ENCODE measurements around the gene BBS5.
"Not testable (repeated sequence)": the region's sequence is repeated elsewhere in the genome, so short reads cannot be mapped to it uniquely, and the experiment has no call there.

The BBS5 gene
- total RNA-seq: 2.8 reads per million, percentile 9 among the genes with 10 or more reads in this experiment

DNA sequence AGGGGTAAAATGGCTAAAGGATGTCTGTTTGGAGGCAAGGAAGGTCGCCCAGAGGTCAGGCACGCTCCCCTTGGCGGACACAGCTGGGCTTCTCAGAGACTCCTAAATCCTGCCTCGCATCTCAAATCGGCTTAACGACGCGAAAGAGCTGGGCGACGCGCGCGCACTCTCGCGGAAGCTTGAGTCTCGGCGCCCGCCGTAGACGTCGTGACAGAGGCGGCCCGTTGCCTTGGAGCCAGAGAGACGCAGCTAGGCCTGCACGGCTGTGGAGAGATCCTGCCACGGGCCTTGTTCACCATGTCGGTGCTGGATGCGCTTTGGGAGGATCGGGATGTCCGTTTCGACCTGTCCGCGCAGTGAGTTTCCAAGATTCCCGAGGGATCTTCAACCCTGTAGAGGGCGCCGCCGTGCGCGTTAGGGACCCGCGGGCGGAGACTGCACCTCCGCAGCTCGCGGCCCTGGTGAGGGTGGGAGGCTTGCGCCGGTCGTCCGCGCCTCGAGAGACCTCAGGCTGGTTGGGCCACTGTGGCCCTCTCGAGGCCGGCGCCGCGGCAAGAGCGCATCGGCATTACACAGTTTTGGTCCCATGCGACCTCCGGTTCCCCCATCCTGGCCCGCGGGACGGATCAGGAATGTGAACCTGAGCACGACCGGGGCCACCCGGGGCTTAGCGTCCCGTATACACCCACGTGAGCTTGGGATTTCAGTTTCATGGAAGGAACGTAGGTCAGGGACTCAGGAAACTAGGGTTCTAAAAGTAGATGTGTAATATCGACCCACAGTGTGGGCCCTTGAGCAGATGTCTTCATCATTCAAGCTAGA is at the start of gene BBS5:
Gene BBS5, plus strand, starts transcription at position 238 of the 822 bp plus-strand sequence. Its CDS starts 60 bp downstream, at position 298.
- DNase-seq: peak; percentile 41

GRCh38 chr2:169431772-169432171 is 47.5 kb upstream of the BBS5 start:
- DNase-seq: not testable (repeated sequence)

GRCh38 chr2:169434236-169434635 is 45.1 kb upstream of the BBS5 start:
- not testable (repeated sequence) for DNase-seq

- no peak for DNase-seq
Observed at GRCh38 chr2:169438466-169439072, 40.7 kb upstream of the BBS5 start.

DNA sequence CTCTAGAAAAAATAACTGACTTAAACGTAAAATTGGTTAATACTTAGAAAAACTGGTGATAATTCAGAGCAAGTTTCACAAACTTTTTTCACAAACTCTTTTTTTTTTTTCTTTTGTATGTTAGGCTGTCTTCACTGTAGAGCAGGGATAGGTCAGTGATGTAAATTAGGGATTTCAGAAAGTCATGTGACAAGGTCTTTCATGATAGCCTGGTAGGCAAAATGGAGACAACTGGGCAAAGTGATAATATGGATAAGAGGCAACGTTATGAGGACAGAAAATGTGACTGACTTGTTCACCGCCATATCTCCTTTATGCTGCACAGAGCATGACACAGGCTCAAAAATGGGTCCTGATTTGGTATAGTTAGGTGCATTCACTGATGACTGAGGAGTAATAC is 39.4 kb upstream of the BBS5 start:
- no peak for DNase-seq

DNA sequence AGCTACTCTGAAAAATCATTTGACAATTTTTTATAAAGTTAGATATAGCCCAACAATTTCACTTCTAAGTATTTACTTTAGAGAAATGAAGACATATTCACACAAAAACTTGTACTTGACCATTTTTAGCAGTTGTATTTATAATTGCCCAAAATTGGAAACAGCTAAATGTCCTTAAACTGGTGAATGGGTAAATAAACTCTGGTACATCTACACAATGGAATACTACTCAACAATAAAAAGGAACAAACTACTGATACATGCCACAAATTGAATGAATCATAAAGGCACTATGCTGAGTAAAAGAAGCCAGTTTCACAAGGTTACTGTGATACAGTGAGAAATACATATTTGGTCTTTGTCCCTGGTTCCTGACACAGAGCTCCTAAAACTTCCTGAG is 32.8 kb upstream of the BBS5 start:
- DNase-seq: no peak

GRCh38 chr2:169448316-169448715 is 31.0 kb upstream of the BBS5 start:
- no peak for DNase-seq

GRCh38 chr2:169448865-169449264 is 30.4 kb upstream of the BBS5 start:
- no peak for DNase-seq

DNA sequence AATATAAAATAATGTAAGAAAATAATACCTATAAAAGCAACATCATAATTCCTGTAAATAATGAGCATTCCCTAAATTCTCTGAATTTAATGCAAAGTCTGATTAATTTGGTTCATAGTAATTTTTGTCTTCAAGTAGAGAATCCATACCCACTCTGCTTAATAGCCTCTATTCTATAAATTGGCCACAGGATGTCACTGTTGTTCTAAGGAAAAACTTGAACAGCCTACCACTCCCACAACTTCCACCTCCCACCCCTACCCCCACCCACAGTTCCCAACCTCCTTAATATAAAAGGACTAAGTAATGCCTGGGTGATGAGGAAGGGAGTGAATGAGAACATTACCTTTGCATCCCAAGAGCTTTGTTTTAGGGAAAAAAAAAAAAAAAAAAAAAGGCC is 27.2 kb upstream of the BBS5 start:
- DNase-seq: no peak

GRCh38 chr2:169453044-169453443 is 26.2 kb upstream of the BBS5 start:
- DNase-seq: not testable (repeated sequence)

DNA sequence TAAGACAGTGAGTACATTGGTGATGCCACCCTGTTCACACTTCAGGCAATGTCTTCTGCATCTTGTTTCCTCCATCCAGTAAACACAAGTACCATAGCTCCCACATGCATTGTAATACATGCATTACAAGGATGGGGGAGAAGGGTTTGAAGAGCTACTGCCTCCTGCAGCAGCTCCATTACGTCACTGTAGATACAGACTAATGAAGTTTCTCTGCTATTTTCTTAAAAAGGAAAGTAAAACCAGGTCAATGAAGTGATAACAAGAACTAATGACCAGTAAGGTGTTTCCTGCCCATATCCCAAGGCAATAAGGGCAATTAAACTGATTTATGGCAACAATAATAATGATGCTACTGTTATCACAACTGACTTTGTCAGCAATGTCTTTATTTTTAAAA is 18.2 kb upstream of the BBS5 start:
- DNase-seq: no peak

- no peak for DNase-seq
Observed at GRCh38 chr2:169462896-169463695, 16.2 kb upstream of the BBS5 start.

- no peak for DNase-seq
Observed at GRCh38 chr2:169464466-169464865, 14.8 kb upstream of the BBS5 start.

GRCh38 chr2:169464882-169465281 is 14.4 kb upstream of the BBS5 start:
- DNase-seq: no peak

DNA sequence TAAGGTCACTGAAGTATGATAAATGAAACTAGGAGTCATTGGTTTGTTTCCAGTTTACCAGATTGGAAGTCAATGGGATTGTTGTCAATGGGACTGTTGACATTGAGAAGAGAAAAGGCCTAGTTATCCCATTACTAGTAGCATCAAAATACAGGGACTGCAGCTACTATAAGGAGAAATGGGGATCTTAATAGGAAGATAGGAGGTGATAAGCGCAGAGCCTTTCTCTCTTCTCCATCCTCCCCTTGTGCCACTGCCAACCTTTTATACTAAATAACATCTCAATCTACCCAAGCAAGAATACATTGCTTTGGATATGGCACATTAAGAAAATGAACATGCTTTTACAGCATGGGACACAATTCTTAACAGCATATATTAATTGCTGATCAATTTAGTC is 10.5 kb upstream of the BBS5 start:
- no peak for DNase-seq

GRCh38 chr2:169469952-169470572 is 9.2 kb upstream of the BBS5 start:
- no peak for DNase-seq

GRCh38 chr2:169472249-169472648 is 7.0 kb upstream of the BBS5 start:
- no peak for DNase-seq

- DNase-seq: no peak
Observed at GRCh38 chr2:169476459-169476858, 2.8 kb upstream of the BBS5 start.

DNA sequence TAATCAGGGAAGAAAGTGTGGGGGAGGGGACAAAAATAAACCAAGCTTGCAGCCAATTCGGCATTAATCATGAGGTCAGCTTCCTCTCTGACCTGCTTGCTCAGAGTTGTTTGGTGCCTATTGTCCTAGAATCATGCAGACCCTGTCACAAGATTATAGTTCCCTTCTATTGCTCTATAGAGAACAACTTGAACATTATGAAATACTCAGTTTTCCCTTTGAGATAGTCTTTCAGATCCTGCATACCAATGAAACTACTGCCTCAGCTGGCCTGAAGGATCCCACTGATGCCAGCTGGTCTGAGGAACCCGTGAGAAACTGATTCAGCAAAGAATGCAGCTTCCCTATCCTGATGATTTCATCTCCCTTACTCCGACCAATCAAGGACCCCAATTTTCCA is 955 bp upstream of the BBS5 start:
- no peak for DNase-seq

- DNase-seq: no peak
Observed at GRCh38 chr2:169478745-169479256, 493 bp upstream of the BBS5 start.

DNA sequence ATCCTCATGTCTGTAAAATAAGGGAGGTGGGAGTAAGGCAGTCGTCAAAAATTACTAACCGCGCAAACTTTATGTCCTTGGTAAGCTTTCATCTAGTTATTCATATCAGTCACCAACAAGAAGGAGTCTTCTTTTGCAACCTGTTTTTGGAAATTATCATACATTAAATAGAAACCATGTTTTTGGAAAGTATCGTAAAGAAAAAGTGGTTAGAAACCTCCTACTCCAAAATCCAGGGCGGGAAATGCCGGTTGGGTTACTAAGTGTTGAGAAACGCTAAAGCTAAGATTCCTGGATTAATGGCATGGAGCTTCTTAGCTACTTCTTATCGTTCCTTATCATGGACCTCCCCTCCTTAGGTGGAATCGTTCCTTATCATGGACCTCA is 778 bp downstream of the BBS5 start:
- DNase-seq: no peak

- DNase-seq: no peak
Observed at GRCh38 chr2:169485650-169486138, 6.4 kb downstream of the BBS5 start.

GRCh38 chr2:169486487-169486886 is 7.2 kb downstream of the BBS5 start:
- DNase-seq: no peak
